GM23248 (cell line): ENCODE data around the gene EPG5.

Experiments
- EZH2 ChIP-seq: fragments of 200-600 bp; sonication (generic); IDR thresholded peaks from 2 replicates; pipeline ENCODE4 v1.6.1; 2018; ENCODE audit warnings: antibody characterized with exemption, mild to moderate bottlenecking; ENCODE audit not compliant: insufficient read depth, poor library complexity, severe bottlenecking
- EZH2phosphoT487 ChIP-seq: fragments of 200-600 bp; sonication (generic); IDR thresholded peaks from 2 replicates; pipeline ENCODE4 v1.6.1; 2018; ENCODE audit warnings: antibody characterized with exemption, moderate library complexity, mild to moderate bottlenecking, low read depth; ENCODE audit not compliant: insufficient read depth

- TF ChIP-seq EZH2phosphoT487 = no peak
- no peak for TF ChIP-seq EZH2
These were observed 31.1 kb upstream of the EPG5 start for GRCh38 chr18:45998244-45998643.
